Measurements from ENCODE around the gene PSD2. TPM values are rescaled to one million over a fixed set of nuclear protein-coding genes. Genes with fewer than 3 reads are reported as not detected.

Gene PSD2
- total and polyA plus RNA-seq, 2 of the 13 experiments (the other 11 are each of a cell fraction or from before 2014, with no cell fraction given): 0.07 TPM; not detected in 1

- FAIRE-seq (no peak), DNase-seq (ENCODE audit: low spot score) (no peak), ATAC-seq (no peak)
- H3K4me3 ChIP-seq (replicated peaks in 1 of 3; ENCODE audit: insufficient read depth in 1 of 3, low read depth in 2 of 3, low read length in 3 of 3): no peak overlapping the region
- intact Hi-C loops (cut with micrococcal nuclease; ENCODE audit: unreplicated experiment): no loop called here
- H2AFZ ChIP-seq (ENCODE audit: low read length): no peak overlapping the region
- H3K9ac ChIP-seq (ENCODE audit: insufficient read depth, low read depth, low read length): no peak overlapping the region
- no peaks in the 10 kb centered on the region for H3K9me3 ChIP-seq (ENCODE audit: low read length)
- no peaks in the 10 kb centered on the region for H3K79me2 ChIP-seq (ENCODE audit: insufficient read depth, low read length)
- in situ Hi-C loops (cut with HindIII; ENCODE audit: extremely low pct_ligation_motif_present, low pct_unique_long_range_greater_than_20kb): no loop called here
- ChIA-PET CTCF (ENCODE audit: low intra/inter-chr PET ratio, low total read pairs) (no interaction called here), POLR2A (no interaction called here)
- WGBS (ENCODE audit: low lambda C conversion rate): 78% methylated on average over 1 of the region's 1 CpG
- H4K20me1 ChIP-seq (ENCODE audit: insufficient read depth, low read length): no peaks in the 10 kb centered on the region
- H3K36me3 ChIP-seq (replicated peaks in 1 of 2; ENCODE audit: control insufficient read depth in 1 of 2, insufficient read depth in 2 of 2, low read length in 2 of 2): no peaks in the 10 kb centered on the region
- BruUV-seq (replicated peaks): no TSS peak
- H3K4me2 ChIP-seq (ENCODE audit: low read depth, low read length): no peak overlapping the region
- peaks cover 3 to 40% of the 10 kb centered on the region in 2 experiments; a peak in 4 of 5 replicates for H3K27me3 ChIP-seq (ENCODE audit: control insufficient read depth in 1 of 2, insufficient read depth in 2 of 2, low read length in 2 of 2)
- H3K4me1 ChIP-seq (ENCODE audit: insufficient read depth, low read length): peaks cover 73% of the 10 kb centered on the region
- no peak overlapping the region for H3K27ac ChIP-seq (ENCODE audit: extremely low read length, insufficient read depth, low read length)
- no peak for TF ChIP-seq SYNCRIP (IDR thresholded peaks at IDR 0.05; ENCODE audit: insufficient read depth, low read depth, low read length)
- TF ChIP-seq TGIF2 (CRISPR knock-in tag; IDR thresholded peaks at IDR 0.05): no peak
- no peak for TF ChIP-seq MEIS1 (CRISPR knock-in tag; IDR thresholded peaks at IDR 0.05; ENCODE audit: borderline replicate concordance)
- TF ChIP-seq RFX1 (IDR thresholded peaks at IDR 0.05): no peak
- no peak for TF ChIP-seq ZNF138 (CRISPR knock-in tag; IDR thresholded peaks at IDR 0.05; ENCODE audit: low read depth)
- no peak for TF ChIP-seq YEATS4 (CRISPR knock-in tag; IDR thresholded peaks at IDR 0.05; ENCODE audit: borderline replicate concordance)
- TF ChIP-seq UBTF (CRISPR knock-in tag; IDR thresholded peaks at IDR 0.05): no peak
- TF ChIP-seq ZNF382 (CRISPR knock-in tag; IDR thresholded peaks at IDR 0.05; ENCODE audit: borderline replicate concordance): no peak
- TF ChIP-seq RFXANK (CRISPR knock-in tag; IDR thresholded peaks at IDR 0.05): no peak
- TF ChIP-seq, protein P1, sequence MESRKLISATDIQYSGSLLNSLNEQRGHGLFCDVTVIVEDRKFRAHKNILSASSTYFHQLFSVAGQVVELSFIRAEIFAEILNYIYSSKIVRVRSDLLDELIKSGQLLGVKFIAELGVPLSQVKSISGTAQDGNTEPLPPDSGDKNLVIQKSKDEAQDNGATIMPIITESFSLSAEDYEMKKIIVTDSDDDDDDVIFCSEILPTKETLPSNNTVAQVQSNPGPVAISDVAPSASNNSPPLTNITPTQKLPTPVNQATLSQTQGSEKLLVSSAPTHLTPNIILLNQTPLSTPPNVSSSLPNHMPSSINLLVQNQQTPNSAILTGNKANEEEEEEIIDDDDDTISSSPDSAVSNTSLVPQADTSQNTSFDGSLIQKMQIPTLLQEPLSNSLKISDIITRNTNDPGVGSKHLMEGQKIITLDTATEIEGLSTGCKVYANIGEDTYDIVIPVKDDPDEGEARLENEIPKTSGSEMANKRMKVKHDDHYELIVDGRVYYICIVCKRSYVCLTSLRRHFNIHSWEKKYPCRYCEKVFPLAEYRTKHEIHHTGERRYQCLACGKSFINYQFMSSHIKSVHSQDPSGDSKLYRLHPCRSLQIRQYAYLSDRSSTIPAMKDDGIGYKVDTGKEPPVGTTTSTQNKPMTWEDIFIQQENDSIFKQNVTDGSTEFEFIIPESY (CRISPR knock-in tag; IDR thresholded peaks at IDR 0.05): no peak
- no peak for TF ChIP-seq ZSCAN31 (CRISPR knock-in tag; IDR thresholded peaks at IDR 0.05; ENCODE audit: low read depth)
- no peak for TF ChIP-seq DZIP1 (CRISPR knock-in tag; IDR thresholded peaks at IDR 0.05)
- no peak for TF ChIP-seq ZMYM2 (CRISPR knock-in tag; IDR thresholded peaks at IDR 0.05)
- no peak for TF ChIP-seq ZNF687 (CRISPR knock-in tag; IDR thresholded peaks at IDR 0.05)
Observed at GRCh38 chr5:139751236-139751635, 44.4 kb upstream of the PSD2 start.

Measured in HepG2 (cell line).